GM23248 (cell line): ENCODE measurements around the gene SCNN1B. TPM values are rescaled to one million over a fixed set of nuclear protein-coding genes. Genes with fewer than 3 reads are reported as not detected.

Experiments used
- DNase-seq: peaks from one replicate; pipeline ENCODE4 v3.0.0-alpha.2; 2015
- H2AFZ ChIP-seq: fragments of 200-600 bp; sonication (generic); 2 replicates; pipeline ENCODE4 v1.6.1; 2016; ENCODE audit warnings: antibody characterized with exemption
- H3F3A ChIP-seq: fragments of 200-600 bp; sonication (generic); 2 replicates; pipeline ENCODE4 v1.6.1; 2016; ENCODE audit warnings: mild to moderate bottlenecking, antibody characterized with exemption, mixed run types; ENCODE audit not compliant: insufficient read depth
- H3K27ac ChIP-seq: fragments of 200-600 bp; sonication (generic); 2 replicates; pipeline ENCODE4 v1.5.1; 2016; ENCODE audit warnings: mild to moderate bottlenecking
- H3K27me3 ChIP-seq: fragments of 200-600 bp; sonication (generic); replicated peaks from 2 replicates; pipeline ENCODE4 v1.6.1; 2016; ENCODE audit warnings: mild to moderate bottlenecking; ENCODE audit not compliant: insufficient read depth
- H3K36me3 ChIP-seq: fragments of 200-600 bp; sonication (generic); 2 replicates; pipeline ENCODE4 v1.6.1; 2016; ENCODE audit warnings: low read depth, mild to moderate bottlenecking
- H3K4me1 ChIP-seq: fragments of 200-600 bp; sonication (generic); 2 replicates; pipeline ENCODE4 v1.6.1; 2016; ENCODE audit warnings: mild to moderate bottlenecking; ENCODE audit not compliant: insufficient read depth
- H3K4me2 ChIP-seq: fragments of 200-600 bp; sonication (generic); one replicate; pipeline ENCODE4 v1.6.1; 2016; ENCODE audit warnings: mild to moderate bottlenecking; ENCODE audit not compliant: unreplicated experiment
- H3K4me3 ChIP-seq: fragments of 200-600 bp; sonication (generic); 2 replicates; pipeline ENCODE4 v1.5.1; 2016; ENCODE audit warnings: mild to moderate bottlenecking
- H3K79me2 ChIP-seq: fragments of 200-600 bp; sonication (generic); 2 replicates; pipeline ENCODE4 v1.6.1; 2016; ENCODE audit warnings: mild to moderate bottlenecking; ENCODE audit not compliant: insufficient read depth
- H3K9ac ChIP-seq: fragments of 200-600 bp; sonication (generic); 2 replicates; pipeline ENCODE4 v1.6.1; 2016; ENCODE audit warnings: mild to moderate bottlenecking
- H3K9me2 ChIP-seq: fragments of 200-600 bp; sonication (generic); 2 replicates; pipeline ENCODE4 v1.6.1; 2016; ENCODE audit warnings: mixed run types, mild to moderate bottlenecking, moderate library complexity; ENCODE audit not compliant: insufficient read depth
- H3K9me3 ChIP-seq: fragments of 200-600 bp; sonication (generic); one replicate; pipeline ENCODE4 v1.6.1; 2017; ENCODE audit warnings: low read depth
- H4K20me1 ChIP-seq: fragments of 200-600 bp; sonication (generic); 2 replicates; pipeline ENCODE4 v1.6.0; 2016; ENCODE audit not compliant: insufficient read depth
- EZH2 ChIP-seq: fragments of 200-600 bp; sonication (generic); IDR thresholded peaks from 2 replicates; pipeline ENCODE4 v1.6.1; 2018; ENCODE audit warnings: antibody characterized with exemption, mild to moderate bottlenecking; ENCODE audit not compliant: insufficient read depth, poor library complexity, severe bottlenecking
- EZH2phosphoT487 ChIP-seq: fragments of 200-600 bp; sonication (generic); IDR thresholded peaks from 2 replicates; pipeline ENCODE4 v1.6.1; 2018; ENCODE audit warnings: antibody characterized with exemption, moderate library complexity, mild to moderate bottlenecking, low read depth; ENCODE audit not compliant: insufficient read depth
- WGBS, 2 experiments: methylation state at CpG; one replicate each; pipeline ENCODE4 v1.1.6; 2015 to 2017; ENCODE audit warnings: low lambda C conversion rate in 2 of 2, low coverage in 1 of 2; ENCODE audit errors: missing lambda C conversion rate in 2 of 2; 5-methylcytosine and 5-hydroxymethylcytosine counted together
- in situ Hi-C: fragments of 300-500 bp; cut with MboI; formaldehyde crosslinking; loops from 2 replicates; pipeline ENCODE4 v1.15.0; 2020
- polyA plus RNA-seq: library from polyadenylated mRNA; unstranded; fragments of >200 nt; fragmentation: Nextera tagmentation; extraction: Ambion mirVana; gene quantifications from 2 replicates; pipeline ENCODE4 v1.2.1, GENCODE V29; 2016
- total RNA-seq: library from RNA; depleted of rRNA; stranded (reverse); fragments of >200 nt; shearing (Covaris generic); gene quantifications from 2 replicates; pipeline ENCODE4 v1.2.3, GENCODE V29; 2014; rRNA removed

SCNN1B gene
- total and polyA plus RNA-seq, 2 experiments from 2014 or later: not detected

DNA sequence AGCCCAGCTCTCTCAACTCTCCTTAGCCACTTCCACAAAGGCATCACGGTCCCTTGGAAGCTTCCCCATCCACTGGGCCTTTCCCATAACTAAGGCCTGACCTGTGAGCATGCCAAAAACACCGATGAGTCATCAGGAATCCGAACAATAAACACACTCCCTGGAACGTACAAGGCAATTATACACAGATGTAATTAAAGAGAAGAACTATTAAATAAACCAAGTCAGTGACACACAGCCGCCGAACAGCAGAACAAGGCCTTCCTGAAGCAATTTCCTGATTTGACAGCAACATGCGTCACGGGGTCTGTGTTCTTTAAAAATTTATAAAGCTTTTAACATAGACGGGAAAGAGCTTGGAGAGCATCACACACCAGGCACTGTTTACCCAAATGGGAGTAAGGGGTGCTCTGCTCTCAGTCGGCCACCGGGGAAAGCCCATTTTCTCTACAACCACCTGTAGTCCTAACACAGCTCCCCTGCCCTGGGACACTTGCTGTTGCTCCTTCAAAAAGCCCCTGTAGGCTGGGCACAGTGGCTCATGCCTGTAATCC lies 121.5 kb downstream of the SCNN1B start:
- Histone ChIP-seq H3K4me1 (peaks cover 15% of the 10 kb centered on the region), H3K36me3 (no peaks in the 10 kb centered on the region), H3K27me3 (no peaks in the 10 kb centered on the region), H3K9me2 (no peaks in the 10 kb centered on the region), H4K20me1 (no peaks in the 10 kb centered on the region), H3K27ac (peak overlapping the region; percentile 52), H3K4me3 (no peak overlapping the region), H3K9ac (peak overlapping the region; percentile 3; the same call in 1 of the 2 replicates), H3K9me3 (no peaks in the 10 kb centered on the region), H2AFZ (no peak overlapping the region), H3K79me2 (no peaks in the 10 kb centered on the region), H3F3A (peaks cover 8% of the 10 kb centered on the region), H3K4me2 (peak overlapping the region; percentile 5)
- no peak for TF ChIP-seq EZH2phosphoT487
- no peak for TF ChIP-seq EZH2
- in situ Hi-C loops: no loop called here
- WGBS, 2 experiments: 2 to 3% methylated on average over 11 of the region's 11 CpGs
- DNase-seq: peak; percentile 88

DNA sequence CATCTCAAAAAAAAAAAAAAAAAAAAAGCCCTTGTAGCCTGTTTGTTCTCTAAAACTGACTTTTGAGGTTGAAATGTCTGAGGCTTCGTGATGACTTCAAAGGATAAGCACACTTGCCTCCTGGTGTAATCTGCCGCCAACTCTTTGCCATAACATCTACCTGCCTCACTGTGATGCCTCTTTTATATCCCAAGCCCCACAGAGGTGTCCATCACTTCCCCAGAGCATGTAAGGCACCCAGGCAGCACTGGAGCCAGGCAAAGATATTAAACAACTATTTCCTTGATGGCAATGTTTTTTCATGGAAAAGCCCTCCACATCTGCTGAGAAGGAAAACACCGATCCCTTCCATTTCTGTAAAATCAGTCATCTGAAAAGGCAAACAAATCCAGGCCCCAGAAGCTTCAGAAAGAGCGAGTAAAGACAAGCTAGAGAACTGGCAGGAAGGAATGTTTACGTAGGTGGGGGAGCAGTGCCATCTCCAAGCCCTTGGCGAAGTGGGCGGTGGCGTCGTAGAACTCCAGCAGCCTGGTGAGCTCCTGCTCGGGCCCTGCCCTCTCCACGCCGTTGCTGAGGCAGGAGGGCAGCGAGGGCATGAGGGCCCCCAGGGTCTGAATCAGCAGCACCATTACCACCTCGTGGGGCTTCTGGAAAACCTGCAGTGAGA lies 122.3 kb downstream of the SCNN1B start:
- Histone ChIP-seq H3K27me3 (no peaks in the 10 kb centered on the region), H3K27ac (no peak overlapping the region), H3K9me2 (no peaks in the 10 kb centered on the region), H3K9me3 (no peaks in the 10 kb centered on the region), H2AFZ (no peak overlapping the region), H3K4me3 (no peak overlapping the region), H3F3A (peaks cover 8% of the 10 kb centered on the region), H3K9ac (no peak overlapping the region), H3K4me2 (no peak overlapping the region), H3K36me3 (peaks cover 4% of the 10 kb centered on the region; the same call in 1 of the 2 replicates), H3K4me1 (peaks cover 15% of the 10 kb centered on the region), H3K79me2 (no peaks in the 10 kb centered on the region), H4K20me1 (no peaks in the 10 kb centered on the region)
- TF ChIP-seq EZH2 (no peak), EZH2phosphoT487 (no peak)
- DNase-seq: no peak
- WGBS, 2 experiments: 91 to 93% methylated on average over 14 of the region's 14 CpGs
- in situ Hi-C loops: no loop called here

DNA sequence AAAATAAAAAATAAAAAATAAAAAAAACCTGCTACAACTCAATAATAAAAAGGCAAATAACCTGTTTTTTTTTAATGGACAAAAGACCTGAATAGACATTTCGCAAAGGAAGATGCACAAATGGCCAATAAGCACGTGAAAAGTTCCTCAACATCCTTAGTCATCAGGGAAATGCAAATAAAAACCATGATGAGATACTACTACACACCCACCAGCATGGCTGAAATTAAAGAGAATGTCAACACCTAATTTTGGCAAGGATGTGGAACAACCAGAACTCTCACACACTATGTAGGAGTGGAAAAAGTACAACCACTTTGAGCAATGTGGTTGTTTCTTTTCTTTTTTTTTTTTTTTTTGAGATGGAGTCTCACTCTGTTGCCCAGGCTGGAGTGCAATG lies 126.2 kb downstream of the SCNN1B start:
- peaks cover 32% of the 10 kb centered on the region for H3K36me3 ChIP-seq
- H3K4me3 ChIP-seq: no peak overlapping the region
- in situ Hi-C loops: no loop called here
- peaks cover 12% of the 10 kb centered on the region for H3K4me1 ChIP-seq
- no peak overlapping the region for H3K9ac ChIP-seq
- H3K9me3 ChIP-seq: no peaks in the 10 kb centered on the region
- DNase-seq: no peak
- peaks cover 8% of the 10 kb centered on the region for H3F3A ChIP-seq
- H3K9me2 ChIP-seq: no peaks in the 10 kb centered on the region
- no peaks in the 10 kb centered on the region for H4K20me1 ChIP-seq
- TF ChIP-seq EZH2: no peak
- 56 to 59% methylated on average over 2 of the region's 2 CpGs for WGBS, 2 experiments
- H3K27me3 ChIP-seq: no peaks in the 10 kb centered on the region
- no peak overlapping the region for H3K4me2 ChIP-seq
- no peak overlapping the region for H3K27ac ChIP-seq
- no peaks in the 10 kb centered on the region for H3K79me2 ChIP-seq
- no peak overlapping the region for H2AFZ ChIP-seq

Other genes with a start within 250 kb of the SCNN1B start
- 4.8 and 6.6 TPM in 2 replicates for gene USP31, start 152.8 kb upstream of the SCNN1B start, total RNA-seq
- 0.85 and 0.88 TPM in 2 replicates for gene USP31, start 152.8 kb upstream of the SCNN1B start, polyA plus RNA-seq
- not detected in 2 replicates for gene SCNN1G, start 119.6 kb upstream of the SCNN1B start, total RNA-seq
- gene SCNN1G, start 119.6 kb upstream of the SCNN1B start, polyA plus RNA-seq: not detected in 2 replicates
- 15.6 and 16.3 TPM in 2 replicates for gene COG7, start 150.9 kb downstream of the SCNN1B start, total RNA-seq
- gene COG7, start 150.9 kb downstream of the SCNN1B start, polyA plus RNA-seq: 13.5 and 14.6 TPM in 2 replicates
- 9.6 and 13.0 TPM in 2 replicates for gene GGA2, start 208.2 kb downstream of the SCNN1B start, total RNA-seq
- gene GGA2, start 208.2 kb downstream of the SCNN1B start, polyA plus RNA-seq: 16.0 and 17.7 TPM in 2 replicates